CD4-positive, alpha-beta T cell (primary cell): ENCODE data around the gene C9orf152. TPM values are rescaled to one million over a fixed set of nuclear protein-coding genes. Genes with fewer than 3 reads are reported as not detected.

Experiments used
- ATAC-seq: fragments of 200-7000 bp; cut with Tn5 transposase; one replicate; pipeline ENCODE4 v1.10.0; 2022; ENCODE audit warnings: mild to moderate bottlenecking; ENCODE audit not compliant: poor library complexity
- CTCF ChIA-PET: fragments of 350-600 bp; sonication (Branson Sonifier 250); formaldehyde crosslinking; loops from one replicate; lab custom pipeline; 2021; ENCODE audit warnings: antibody characterized with exemption, inconsistent platforms; lab: Charles Lee
- POLR2A ChIA-PET: fragments of 350-600 bp; sonication (Branson Sonifier 250); formaldehyde crosslinking; loops from one replicate; lab custom pipeline; 2021; ENCODE audit warnings: antibody characterized with exemption, inconsistent platforms; lab: Charles Lee
- DNase-seq, 14 experiments: peaks; one replicate each; pipeline ENCODE4 v3.0.0-alpha.2; 2013 to 2020; ENCODE audit warnings: mixed read lengths in 2 of 14
- H3K27ac ChIP-seq, 2 donors: one replicate each; pipeline versions ENCODE4 v1.5.1 to v1.7.0; 2013; ENCODE audit warnings: low read length in 2 of 2, low read depth in 1 of 2, mild to moderate bottlenecking in 1 of 2
- H3K27me3 ChIP-seq, 2 experiments: 1 replicate in 1 of 2; 2 replicates in 1 of 2; pipeline versions ENCODE4 v1.6.1 to v1.7.0; 2013; ENCODE audit warnings: low read length in 2 of 2, control low read depth in 1 of 2, mild to moderate bottlenecking in 1 of 2, moderate library complexity in 1 of 2; ENCODE audit not compliant: insufficient read depth in 2 of 2, control insufficient read depth in 1 of 2
- H3K36me3 ChIP-seq: one replicate; pipeline ENCODE4 v1.6.1; 2013; ENCODE audit warnings: low read length, control low read depth; ENCODE audit not compliant: insufficient read depth
- H3K4me1 ChIP-seq: one replicate; pipeline ENCODE4 v1.6.1; 2013; ENCODE audit warnings: low read length, control low read depth; ENCODE audit not compliant: insufficient read depth
- H3K4me3 ChIP-seq: one replicate; pipeline ENCODE4 v1.5.1; 2013; ENCODE audit warnings: mild to moderate bottlenecking, low read length, moderate library complexity
- H3K9me3 ChIP-seq, 2 experiments: 1 replicate in 1 of 2; 2 replicates in 1 of 2; pipeline versions ENCODE4 v1.6.1 to v1.7.0; 2013; ENCODE audit warnings: low read length in 2 of 2, mild to moderate bottlenecking in 2 of 2, control low read depth in 1 of 2, moderate library complexity in 1 of 2; ENCODE audit not compliant: control insufficient read depth in 1 of 2, insufficient read depth in 1 of 2
- H3K27ac Mint-ChIP-seq: one replicate; pipeline ENCODE4 v1.8.0; 2020; ENCODE audit warnings: mixed read lengths
- H3K27me3 Mint-ChIP-seq: one replicate; pipeline ENCODE4 v1.8.0; 2021; ENCODE audit warnings: mixed read lengths
- H3K36me3 Mint-ChIP-seq: one replicate; pipeline ENCODE4 v1.8.0; 2021; ENCODE audit warnings: low read depth, mixed read lengths
- H3K4me1 Mint-ChIP-seq: one replicate; pipeline ENCODE4 v1.8.0; 2021; ENCODE audit warnings: low read depth, mixed read lengths
- H3K4me3 Mint-ChIP-seq: one replicate; pipeline ENCODE4 v1.8.0; 2020; ENCODE audit warnings: mild to moderate bottlenecking, mixed read lengths
- H3K9me3 Mint-ChIP-seq: one replicate; pipeline ENCODE4 v1.8.0; 2020; ENCODE audit warnings: mixed read lengths
- intact Hi-C, 2 experiments: fragments of 100-400 bp; cut with DNase I in 1 of 2; cut with micrococcal nuclease in 1 of 2; formaldehyde crosslinking; loops; one replicate each; pipeline versions ENCODE4 v1.15.1 to v1.9.0; 2023 to 2025; cut with DNase I, micrococcal nuclease
- total RNA-seq, 174 experiments: library from RNA in 2 of 174; stranded (reverse) in 2 of 174; gene quantifications; one replicate each; pipeline ENCODE4 v1.2.3 and lab custom pipeline; 2021 to 2026
- TF ChIP-seq, protein P1 (sequence below): fragments of 200-600 bp; IDR thresholded peaks from one replicate; pipeline ENCODE4 v1.8.0; 2022; ENCODE audit warnings: antibody characterized with exemption, mild to moderate bottlenecking

The C9orf152 gene
- total RNA-seq, 2 experiments from 2014 or later, result not detected

DNA sequence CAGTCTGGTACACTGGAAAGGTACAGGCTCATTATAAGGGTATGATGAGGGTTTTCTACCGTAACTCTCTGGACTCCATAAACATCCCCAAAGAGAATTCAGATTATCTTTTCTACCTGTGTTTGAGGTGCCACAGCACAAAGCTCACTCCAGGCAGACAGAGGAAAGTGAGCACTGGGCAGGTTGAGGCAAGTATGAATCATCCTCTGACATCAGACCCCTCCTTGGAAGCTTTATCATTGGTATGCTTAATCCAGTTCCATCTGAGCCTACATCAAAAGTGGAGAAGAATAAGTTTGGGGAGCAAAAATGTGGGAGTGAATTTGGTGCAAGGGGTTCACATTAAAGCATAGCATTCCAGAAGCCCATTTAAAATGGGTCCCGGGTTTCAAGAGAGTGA lies 21.7 kb downstream of the C9orf152 start:
- intact Hi-C loops, result no loop called here
- Histone ChIP-seq H3K9me3 (peaks cover 0 to 1% of the 10 kb centered on the region in 2 experiments), H3K4me3 (no peak overlapping the region), H3K27ac (no peak overlapping the region), H3K4me1 (no peaks in the 10 kb centered on the region), H3K36me3 (no peaks in the 10 kb centered on the region), H3K27me3 (no peaks in the 10 kb centered on the region)
- Mint-ChIP-seq H3K27ac (no peak overlapping the region), H3K4me3 (no peak overlapping the region), H3K27me3 (peaks cover 5% of the 10 kb centered on the region), H3K36me3 (no peaks in the 10 kb centered on the region), H3K9me3 (no peaks in the 10 kb centered on the region), H3K4me1 (peaks cover 9% of the 10 kb centered on the region)
- ATAC-seq (no peak), DNase-seq (no peak)
- TF ChIP-seq, protein P1, sequence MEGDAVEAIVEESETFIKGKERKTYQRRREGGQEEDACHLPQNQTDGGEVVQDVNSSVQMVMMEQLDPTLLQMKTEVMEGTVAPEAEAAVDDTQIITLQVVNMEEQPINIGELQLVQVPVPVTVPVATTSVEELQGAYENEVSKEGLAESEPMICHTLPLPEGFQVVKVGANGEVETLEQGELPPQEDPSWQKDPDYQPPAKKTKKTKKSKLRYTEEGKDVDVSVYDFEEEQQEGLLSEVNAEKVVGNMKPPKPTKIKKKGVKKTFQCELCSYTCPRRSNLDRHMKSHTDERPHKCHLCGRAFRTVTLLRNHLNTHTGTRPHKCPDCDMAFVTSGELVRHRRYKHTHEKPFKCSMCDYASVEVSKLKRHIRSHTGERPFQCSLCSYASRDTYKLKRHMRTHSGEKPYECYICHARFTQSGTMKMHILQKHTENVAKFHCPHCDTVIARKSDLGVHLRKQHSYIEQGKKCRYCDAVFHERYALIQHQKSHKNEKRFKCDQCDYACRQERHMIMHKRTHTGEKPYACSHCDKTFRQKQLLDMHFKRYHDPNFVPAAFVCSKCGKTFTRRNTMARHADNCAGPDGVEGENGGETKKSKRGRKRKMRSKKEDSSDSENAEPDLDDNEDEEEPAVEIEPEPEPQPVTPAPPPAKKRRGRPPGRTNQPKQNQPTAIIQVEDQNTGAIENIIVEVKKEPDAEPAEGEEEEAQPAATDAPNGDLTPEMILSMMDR, result no peak
- ChIA-PET CTCF (no interaction called here), POLR2A (no interaction called here)

DNA sequence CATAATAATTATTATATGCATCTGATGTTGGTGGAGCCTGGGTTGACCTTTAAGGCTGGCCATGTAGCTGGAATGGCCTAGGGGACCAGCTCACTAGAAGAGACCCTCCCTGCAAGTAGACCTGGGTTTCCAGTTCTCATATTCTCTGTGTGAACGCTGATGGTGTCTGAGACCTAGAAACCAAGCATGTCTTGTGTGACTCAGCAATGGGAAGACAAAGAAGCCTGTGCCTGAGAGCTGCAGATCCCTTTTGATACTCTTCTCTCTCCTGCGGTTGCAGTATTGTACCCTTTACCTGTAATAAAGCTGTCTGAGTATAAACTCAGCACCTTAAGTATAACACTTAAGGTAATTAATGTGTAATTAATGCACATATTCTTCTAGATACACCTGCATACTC lies 22.2 kb downstream of the C9orf152 start:
- Mint-ChIP-seq H3K4me3 (no peak overlapping the region), H3K9me3 (no peaks in the 10 kb centered on the region), H3K27ac (no peak overlapping the region), H3K36me3 (no peaks in the 10 kb centered on the region), H3K27me3 (peaks cover 5% of the 10 kb centered on the region), H3K4me1 (peaks cover 9% of the 10 kb centered on the region)
- ATAC-seq, result no peak
- TF ChIP-seq, protein P1, result no peak
- no peak for DNase-seq
- Histone ChIP-seq H3K4me3 (no peak overlapping the region), H3K27ac (no peak overlapping the region), H3K36me3 (no peaks in the 10 kb centered on the region), H3K4me1 (no peaks in the 10 kb centered on the region), H3K9me3 (peaks cover 0 to 4% of the 10 kb centered on the region in 2 experiments), H3K27me3 (no peaks in the 10 kb centered on the region)
- intact Hi-C loops, result no loop called here
- CTCF ChIA-PET, result no interaction called here
- POLR2A ChIA-PET, result no interaction called here

DNA sequence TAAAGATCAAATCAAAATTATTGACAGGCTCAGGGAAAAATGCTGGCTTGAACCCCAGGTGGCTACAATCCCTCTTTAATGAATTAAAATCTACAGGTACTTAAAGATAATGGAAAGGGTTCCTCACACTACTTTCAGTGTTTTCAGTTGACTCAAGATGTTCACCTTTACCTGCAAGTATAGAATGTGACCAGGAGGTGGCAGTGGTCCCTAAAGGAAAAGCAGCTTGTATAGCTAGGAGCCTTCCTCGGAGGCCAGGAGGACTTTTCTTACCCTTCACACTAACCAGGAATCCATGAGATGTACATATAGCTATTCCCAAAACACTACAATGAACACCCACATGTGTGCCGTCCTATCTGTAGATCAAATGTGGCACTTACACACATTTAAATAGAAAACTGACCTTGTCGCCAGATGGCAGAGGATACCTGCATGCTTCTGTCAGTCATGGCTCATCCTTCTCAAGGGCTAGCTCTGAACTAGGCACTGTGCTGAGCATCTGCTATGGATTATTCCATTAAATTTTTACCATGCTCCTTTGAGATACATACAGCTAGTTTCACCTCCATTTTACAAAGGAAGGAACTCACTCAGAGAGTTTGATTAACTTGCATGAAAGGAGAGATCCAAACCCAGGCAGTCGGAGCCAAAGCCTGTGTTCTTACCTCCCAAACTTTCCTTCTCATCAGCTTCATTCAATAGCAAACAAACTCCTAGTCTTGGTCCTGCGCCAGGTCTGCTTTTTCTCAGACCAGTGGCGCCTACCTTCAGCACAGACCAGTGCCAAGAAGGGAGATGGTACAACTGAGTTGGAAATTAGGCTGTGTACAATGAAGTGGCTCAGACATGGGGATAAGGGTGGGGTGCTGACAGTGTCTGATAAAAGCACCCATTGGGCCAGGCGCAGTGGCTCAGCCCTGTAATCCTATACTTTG lies 24.5 kb downstream of the C9orf152 start:
- ChIA-PET POLR2A (no interaction called here), CTCF (interaction anchor here (0.6 to 1.1 kb wide), 4 partner anchors 9 to 28 kb away, joined by 3 to 4 read pairs (median 3); no protein-coding TSS in a partner anchor)
- Histone ChIP-seq H3K27me3 (no peaks in the 10 kb centered on the region), H3K9me3 (peaks cover 0 to 4% of the 10 kb centered on the region in 2 experiments), H3K4me1 (no peaks in the 10 kb centered on the region), H3K27ac (no peak overlapping the region), H3K4me3 (no peak overlapping the region), H3K36me3 (no peaks in the 10 kb centered on the region)
- Mint-ChIP-seq H3K9me3 (no peaks in the 10 kb centered on the region), H3K27ac (no peak overlapping the region), H3K4me1 (peaks cover 6% of the 10 kb centered on the region), H3K4me3 (no peak overlapping the region), H3K27me3 (peaks cover 5% of the 10 kb centered on the region), H3K36me3 (no peaks in the 10 kb centered on the region)
- ATAC-seq (peak; percentile 58), DNase-seq (peak in 13 of 14 experiments; percentile 5 to 70 (median 29))
- intact Hi-C loops, result loop anchor here in 1 of 2 experiments (1.0 to 5.0 kb wide), 3 partner anchors 35 to 1119 kb away; no protein-coding TSS in a partner anchor
- TF ChIP-seq, protein P1, result peak; percentile 82
